Astrocyte of the cerebellum (primary cell): Measurements from ENCODE around the gene LCN2.
"Not testable (repeated sequence)": the region's sequence is repeated elsewhere in the genome, so short reads cannot be mapped to it uniquely, and the experiment has no call there.

Source experiments
- DNase-seq: peaks from one replicate; pipeline ENCODE4 v3.0.0-alpha.2; 2011; ENCODE audit warnings: low read depth
- H3K4me3 ChIP-seq: 2 replicates; pipeline ENCODE4 v1.5.1; 2011; ENCODE audit warnings: mild to moderate bottlenecking, low read depth, low read length, moderate library complexity
- CTCF ChIP-seq: IDR thresholded peaks from 2 replicates; pipeline ENCODE4 v1.5.1; 2012; ENCODE audit warnings: low read length, low read depth, moderate library complexity, mild to moderate bottlenecking; ENCODE audit errors: missing control alignments
- in situ Hi-C: cut with HindIII; loops from 2 replicates; pipeline ENCODE4 v1.10.0; 2017; ENCODE audit warnings: low sequenced_read_pairs

The LCN2 gene

GRCh38 chr9:128128836-128129590 lies 20.2 kb upstream of the LCN2 start:
- peak overlapping the region; percentile 67 for H3K4me3 ChIP-seq
- no peak for DNase-seq
- TF ChIP-seq CTCF: no peak
- in situ Hi-C loops: no loop called here

- peak; percentile 22 for TF ChIP-seq CTCF
- in situ Hi-C loops, H3K4me3 ChIP-seq, DNase-seq: not testable (repeated sequence)
Observed at GRCh38 chr9:128129976-128130590, 19.2 kb upstream of the LCN2 start.

- H3K4me3 ChIP-seq, in situ Hi-C loops, DNase-seq: not testable (repeated sequence)
Observed at GRCh38 chr9:128130651-128131050, 18.6 kb upstream of the LCN2 start.

- in situ Hi-C loops, H3K4me3 ChIP-seq, DNase-seq: not testable (repeated sequence)
Observed at GRCh38 chr9:128131346-128131745, 17.9 kb upstream of the LCN2 start.

- DNase-seq, H3K4me3 ChIP-seq, in situ Hi-C loops: not testable (repeated sequence)
Observed at GRCh38 chr9:128132139-128132538, 17.1 kb upstream of the LCN2 start.

- DNase-seq, H3K4me3 ChIP-seq, in situ Hi-C loops: not testable (repeated sequence)
Observed at GRCh38 chr9:128135561-128135960, 13.7 kb upstream of the LCN2 start.

- DNase-seq: peak; percentile 70
- no peak overlapping the region for H3K4me3 ChIP-seq
- in situ Hi-C loops: no loop called here
- TF ChIP-seq CTCF: no peak
Observed at GRCh38 chr9:128136816-128137793, 12.1 kb upstream of the LCN2 start.

GRCh38 chr9:128138001-128138400 lies 11.3 kb upstream of the LCN2 start:
- H3K4me3 ChIP-seq: no peak overlapping the region
- in situ Hi-C loops: no loop called here
- TF ChIP-seq CTCF: no peak
- DNase-seq: no peak
